NCI-H1092 treated with DMSO at 0.1 percent for 48 hours (cell line): Measurements from ENCODE around the gene GABBR2.
"Not testable (repeated sequence)": the region's sequence is repeated elsewhere in the genome, so short reads cannot be mapped to it uniquely, and the experiment has no call there.

Experiments used
- DNase-seq: peaks from one replicate; lab custom pipeline; 2025; lab: John Stamatoyannopoulos, UW

Gene GABBR2

GRCh38 chr9:98515506-98516204 is 193.1 kb downstream of the GABBR2 start:
- DNase-seq, result no peak

GRCh38 chr9:98514841-98515240 is 193.9 kb downstream of the GABBR2 start:
- DNase-seq, result no peak

- not testable (repeated sequence) for DNase-seq
Measured at GRCh38 chr9:98508217-98508919, 200.4 kb downstream of the GABBR2 start.

GRCh38 chr9:98506422-98507054 is 202.2 kb downstream of the GABBR2 start:
- no peak for DNase-seq

GRCh38 chr9:98504298-98505282 is 204.1 kb downstream of the GABBR2 start:
- no peak for DNase-seq

- no peak for DNase-seq
Measured at GRCh38 chr9:98503867-98504266, 204.9 kb downstream of the GABBR2 start.

- DNase-seq, result no peak
Measured at GRCh38 chr9:98502976-98503325, 205.8 kb downstream of the GABBR2 start.

GRCh38 chr9:98502311-98502975 is 206.3 kb downstream of the GABBR2 start:
- DNase-seq, result no peak

GRCh38 chr9:98501819-98502218 is 206.9 kb downstream of the GABBR2 start:
- DNase-seq, result no peak

GRCh38 chr9:98501259-98501658 is 207.5 kb downstream of the GABBR2 start:
- DNase-seq, result not testable (repeated sequence)

- no peak for DNase-seq
Measured at GRCh38 chr9:98500337-98500919, 208.3 kb downstream of the GABBR2 start.

GRCh38 chr9:98495530-98495929 is 213.2 kb downstream of the GABBR2 start:
- no peak for DNase-seq

GRCh38 chr9:98494852-98495251 is 213.9 kb downstream of the GABBR2 start:
- DNase-seq, result no peak

GRCh38 chr9:98491828-98492227 is 216.9 kb downstream of the GABBR2 start:
- DNase-seq, result no peak

- DNase-seq, result no peak
Measured at GRCh38 chr9:98491231-98491651, 217.5 kb downstream of the GABBR2 start.

GRCh38 chr9:98488571-98489312 is 220.0 kb downstream of the GABBR2 start:
- no peak for DNase-seq

GRCh38 chr9:98485706-98486105 is 223.0 kb downstream of the GABBR2 start:
- no peak for DNase-seq

GRCh38 chr9:98484162-98484561 is 224.6 kb downstream of the GABBR2 start:
- no peak for DNase-seq

GRCh38 chr9:98482226-98482625 is 226.5 kb downstream of the GABBR2 start:
- DNase-seq, result no peak

- no peak for DNase-seq
Measured at GRCh38 chr9:98481676-98482075, 227.1 kb downstream of the GABBR2 start.
